ENCODE results near the gene SLC25A13. TPM values are rescaled to one million over a fixed set of nuclear protein-coding genes. Genes with fewer than 3 reads are reported as not detected.
A peak's percentile ranks its signal among the peaks of the same experiment; 100 is the strongest.

Gene SLC25A13
- total RNA-seq, 1 donor from 2014 or later: 28.5 TPM

DNA sequence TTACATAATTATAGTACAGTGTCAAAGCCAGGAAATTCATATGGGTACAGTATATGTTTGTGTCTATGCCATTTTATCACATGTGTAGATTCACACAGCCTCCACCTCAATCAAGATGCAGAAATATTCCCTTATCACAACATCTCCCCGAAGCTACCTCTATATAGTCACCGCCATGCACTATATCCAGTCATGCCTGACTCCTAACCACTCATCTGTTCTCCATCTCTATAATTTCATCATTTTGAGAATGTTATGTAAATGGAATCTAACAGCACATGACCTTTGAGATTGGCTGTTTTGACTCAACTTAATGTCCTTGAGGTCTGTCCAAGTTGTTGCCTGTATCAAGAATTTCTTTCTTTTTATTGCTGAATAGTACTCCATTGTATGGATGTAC, 22.3 kb upstream of the SLC25A13 start:
- peaks cover 26% of the 10 kb centered on the region for H3K27me3 Mint-ChIP-seq
- ATAC-seq (ENCODE audit: low read depth) (peak; percentile 49), DNase-seq (no peak)
- no peaks in the 10 kb centered on the region for H3K36me3 Mint-ChIP-seq (ENCODE audit: low read depth)
- POLR2A ChIA-PET: no interaction called here
- no peak overlapping the region for H3K4me3 Mint-ChIP-seq
- CTCF ChIA-PET: no interaction called here
- TF ChIP-seq CTCF (IDR thresholded peaks at IDR 0.05): no peak
- H3K27ac Mint-ChIP-seq: no peak overlapping the region
- intact Hi-C loops (cut with micrococcal nuclease): no loop called here
- no peaks in the 10 kb centered on the region for H3K4me1 Mint-ChIP-seq
- H3K9me3 Mint-ChIP-seq: no peaks in the 10 kb centered on the region

GRCh38 chr7:96342049-96342448, 20.2 kb upstream of the SLC25A13 start:
- no peak for DNase-seq
- Mint-ChIP-seq H3K36me3 (ENCODE audit: low read depth) (no peaks in the 10 kb centered on the region), H3K4me3 (no peak overlapping the region), H3K27me3 (peaks cover 24% of the 10 kb centered on the region), H3K4me1 (no peaks in the 10 kb centered on the region), H3K9me3 (no peaks in the 10 kb centered on the region), H3K27ac (no peak overlapping the region)
- no peak for ATAC-seq (ENCODE audit: low read depth)
- TF ChIP-seq CTCF (IDR thresholded peaks at IDR 0.05): no peak
- intact Hi-C loops (cut with micrococcal nuclease): no loop called here
- ChIA-PET POLR2A (no interaction called here), CTCF (no interaction called here)

DNA sequence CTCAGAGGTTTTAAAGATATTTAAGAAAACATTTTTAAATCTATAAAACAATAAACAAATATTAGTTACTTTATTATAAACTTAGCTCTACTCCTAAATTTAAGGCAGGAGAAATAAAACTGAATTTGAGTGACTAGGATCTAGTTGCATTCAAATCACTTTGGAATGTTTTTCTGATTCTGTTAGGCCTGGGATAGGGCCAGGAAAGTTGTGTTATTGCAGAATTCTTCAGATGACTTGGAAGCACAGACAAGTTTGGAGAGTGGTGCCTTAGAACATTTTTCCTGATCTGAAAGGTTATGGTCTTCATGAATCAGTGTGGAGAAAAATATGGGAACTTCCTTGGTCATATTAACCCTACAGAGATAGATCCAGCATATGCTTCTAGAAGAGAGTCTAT, 15.6 kb upstream of the SLC25A13 start:
- Mint-ChIP-seq H3K4me3 (no peak overlapping the region), H3K36me3 (ENCODE audit: low read depth) (no peaks in the 10 kb centered on the region), H3K27ac (no peak overlapping the region), H3K27me3 (peaks cover 21% of the 10 kb centered on the region), H3K9me3 (no peaks in the 10 kb centered on the region), H3K4me1 (no peaks in the 10 kb centered on the region)
- intact Hi-C loops (cut with micrococcal nuclease): no loop called here
- ChIA-PET CTCF (no interaction called here), POLR2A (no interaction called here)
- no peak for DNase-seq
- TF ChIP-seq CTCF (IDR thresholded peaks at IDR 0.05): no peak
- ATAC-seq (ENCODE audit: low read depth): no peak

DNA sequence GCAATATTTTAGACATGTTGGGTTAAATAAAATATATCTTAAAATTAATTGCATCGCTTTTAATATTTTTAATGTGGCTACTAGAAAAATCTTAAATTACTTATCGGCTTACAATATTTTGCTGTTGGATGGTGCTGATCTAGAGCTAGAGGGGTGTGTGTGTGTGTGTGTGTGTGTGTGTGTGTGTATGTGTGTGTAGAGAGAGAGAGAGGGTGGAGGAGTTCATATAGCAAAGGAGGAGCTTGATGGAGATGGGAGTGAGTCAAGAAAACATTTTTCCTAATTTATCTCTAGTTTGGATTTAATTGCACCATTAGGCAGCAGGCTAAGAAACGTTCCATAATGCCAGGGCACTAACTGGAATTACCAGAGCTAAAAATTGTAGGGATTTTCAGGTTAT, 10.4 kb upstream of the SLC25A13 start:
- Mint-ChIP-seq H3K27me3 (peaks cover 13% of the 10 kb centered on the region), H3K4me3 (no peak overlapping the region), H3K9me3 (no peaks in the 10 kb centered on the region), H3K27ac (no peak overlapping the region), H3K4me1 (no peaks in the 10 kb centered on the region), H3K36me3 (ENCODE audit: low read depth) (no peaks in the 10 kb centered on the region)
- ATAC-seq (ENCODE audit: low read depth) (no peak), DNase-seq (no peak)
- ChIA-PET POLR2A (no interaction called here), CTCF (no interaction called here)
- intact Hi-C loops (cut with micrococcal nuclease): no loop called here
- no peak for TF ChIP-seq CTCF (IDR thresholded peaks at IDR 0.05)

GRCh38 chr7:96331775-96332174, 9.9 kb upstream of the SLC25A13 start:
- no peak overlapping the region for H3K4me3 Mint-ChIP-seq
- intact Hi-C loops (cut with micrococcal nuclease): no loop called here
- DNase-seq (no peak), ATAC-seq (ENCODE audit: low read depth) (no peak)
- no peaks in the 10 kb centered on the region for H3K36me3 Mint-ChIP-seq (ENCODE audit: low read depth)
- POLR2A ChIA-PET: no interaction called here
- TF ChIP-seq CTCF (IDR thresholded peaks at IDR 0.05): no peak
- H3K27ac Mint-ChIP-seq: no peak overlapping the region
- CTCF ChIA-PET: no interaction called here
- peaks cover 13% of the 10 kb centered on the region for H3K27me3 Mint-ChIP-seq
- no peaks in the 10 kb centered on the region for H3K9me3 Mint-ChIP-seq
- H3K4me1 Mint-ChIP-seq: peaks cover 4% of the 10 kb centered on the region

Data from activated B cell treated with CpG ODN at 0.5 μM for 24 hours (primary cell).